OCI-M2 (cell line): ENCODE measurements around the gene PMAIP1.

Experiments
- DNase-seq: peaks from one replicate; lab custom pipeline; 2025; ENCODE audit not compliant: unreplicated experiment; lab: John Stamatoyannopoulos, UW

Gene PMAIP1

DNA sequence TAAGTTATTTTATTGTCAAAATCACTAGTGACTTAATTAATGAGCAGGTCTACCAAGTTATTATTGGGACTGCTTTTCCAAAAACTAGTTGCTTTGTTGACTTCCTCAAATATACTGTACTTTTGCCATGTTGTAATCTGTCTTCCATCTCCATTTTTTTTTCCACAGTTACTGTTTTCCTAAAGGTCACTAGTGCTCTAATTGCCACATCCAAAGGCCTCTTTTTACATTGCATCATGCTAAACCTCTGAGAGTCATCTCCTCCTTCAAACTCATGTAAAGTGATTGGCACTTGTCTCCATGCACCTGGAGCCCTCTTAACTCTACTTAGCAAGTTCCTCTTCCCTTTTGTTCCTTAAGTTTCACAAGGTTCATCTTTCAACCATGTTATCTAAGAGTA lies 11.8 kb downstream of the PMAIP1 start:
- DNase-seq, result no peak

DNA sequence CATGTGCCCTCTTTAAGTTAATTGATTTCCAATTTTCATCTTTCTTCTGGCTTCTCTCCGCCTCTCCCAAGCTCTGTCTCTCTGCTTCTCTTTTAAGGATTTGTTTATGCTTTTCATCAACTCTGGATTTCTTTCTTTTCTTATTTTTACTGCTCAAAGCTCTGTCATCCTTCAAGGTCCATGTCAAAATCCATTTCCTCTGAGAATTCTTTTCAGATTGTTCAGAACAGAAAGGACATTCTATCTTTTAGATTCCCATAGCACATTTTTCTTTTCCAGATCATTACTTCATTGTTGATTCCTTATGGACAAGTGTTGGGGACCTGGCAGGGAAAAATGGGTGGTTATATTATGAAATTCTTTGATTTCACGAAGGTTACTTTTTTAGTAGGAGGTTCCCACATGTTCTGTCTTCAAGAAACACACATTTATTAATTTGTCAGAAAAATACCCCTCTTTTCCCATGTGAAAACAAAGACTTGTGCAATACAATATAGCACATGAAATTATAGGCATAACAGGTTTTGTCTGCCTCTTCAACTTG lies 12.3 kb downstream of the PMAIP1 start:
- DNase-seq, result no peak

DNA sequence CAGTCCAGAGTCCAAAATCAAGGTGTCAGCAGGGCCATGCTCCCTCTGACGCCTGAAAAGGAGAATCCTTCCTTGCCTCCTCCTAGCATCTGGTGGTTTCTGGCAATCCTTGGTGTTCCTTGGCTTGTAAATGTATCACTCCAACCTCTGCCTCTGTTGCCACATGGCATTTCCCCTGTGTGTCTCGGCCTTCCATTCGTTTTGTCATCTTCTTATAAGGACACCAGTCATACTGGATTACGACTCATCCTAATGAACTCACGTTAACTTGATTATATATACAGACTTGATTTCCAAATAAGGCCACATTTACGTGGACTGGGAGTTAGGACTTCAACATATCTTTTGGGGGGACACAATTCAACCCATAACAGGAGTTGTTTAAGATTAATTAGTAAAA lies 15.8 kb downstream of the PMAIP1 start:
- DNase-seq, result no peak

DNA sequence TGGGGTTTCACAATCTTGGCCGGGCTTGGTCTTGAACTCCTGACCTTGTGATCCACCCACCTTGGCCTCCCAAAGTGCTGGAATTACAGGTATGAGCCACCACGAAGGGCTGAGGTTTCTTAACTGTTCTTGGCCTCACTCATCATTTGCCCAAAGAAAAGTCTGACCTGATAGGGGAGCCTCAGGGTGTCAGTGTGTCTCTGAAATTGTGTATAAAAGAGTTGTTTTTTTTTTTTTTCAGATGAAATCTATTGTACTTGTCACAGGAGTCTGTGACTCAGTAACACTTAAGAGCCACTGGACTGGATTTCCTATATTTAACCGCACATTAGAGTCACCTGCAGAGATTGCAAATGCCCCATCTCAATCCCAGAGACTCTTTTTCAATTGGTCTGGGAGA lies 16.9 kb downstream of the PMAIP1 start:
- DNase-seq, result no peak

DNA sequence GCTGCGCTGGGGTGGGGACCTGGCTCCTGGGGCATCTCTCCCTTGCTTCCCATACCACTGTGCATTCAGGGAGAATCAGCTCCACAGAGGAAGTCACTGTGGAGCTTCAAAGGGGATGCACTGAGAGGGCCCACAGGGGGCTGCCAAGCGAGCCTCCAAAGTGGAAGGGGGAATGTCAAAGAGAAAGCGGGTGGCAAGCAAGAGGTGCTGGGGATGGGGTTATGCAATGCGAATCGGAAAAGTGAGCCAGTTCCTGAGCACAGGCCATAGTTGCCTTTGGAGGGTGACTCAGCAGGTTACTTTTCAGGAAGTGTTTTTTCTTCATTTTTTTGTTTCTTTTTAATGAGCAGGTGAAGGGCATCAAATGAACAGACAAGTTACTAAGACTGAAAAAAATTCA lies 17.6 kb downstream of the PMAIP1 start:
- DNase-seq, result no peak

DNA sequence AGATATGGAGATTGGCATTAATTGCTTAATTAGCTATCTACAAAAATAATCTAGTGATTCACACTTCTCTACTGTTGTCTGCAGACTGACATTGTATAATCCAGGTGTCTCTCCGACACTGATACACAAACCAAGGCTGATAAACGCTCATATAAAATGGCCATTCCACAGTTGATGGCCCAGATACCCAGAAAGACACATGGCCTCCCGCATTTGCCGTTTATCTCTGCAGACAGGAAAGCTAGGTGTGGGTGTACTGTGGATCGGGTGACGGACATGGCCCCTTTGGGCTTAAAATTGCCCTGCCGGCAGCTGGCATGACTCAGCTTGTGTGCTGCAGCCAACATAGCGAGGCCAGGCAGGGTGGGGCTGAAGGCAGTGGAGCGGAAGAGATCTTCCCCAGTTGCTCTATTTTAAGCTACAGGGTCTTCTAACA lies 18.5 kb downstream of the PMAIP1 start:
- peak; percentile 15 for DNase-seq

DNA sequence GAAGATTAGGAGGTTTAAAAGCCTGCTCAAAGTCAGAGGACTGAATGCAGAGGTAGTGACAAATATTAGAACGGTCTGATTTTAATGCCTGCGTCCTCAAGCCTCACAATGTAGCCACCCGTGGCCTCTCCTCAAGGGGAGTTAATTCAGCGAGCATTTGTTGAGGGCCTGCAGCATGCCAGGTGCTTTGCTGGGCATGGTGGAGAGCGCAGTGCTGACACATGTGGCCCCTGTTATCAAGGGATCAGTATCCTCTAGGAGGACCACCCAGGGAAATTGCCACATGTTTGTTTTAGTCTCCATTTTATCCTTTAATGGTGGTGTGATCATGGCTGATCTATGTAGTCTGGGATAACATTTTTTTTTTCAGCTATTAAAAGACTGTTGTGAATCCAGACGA lies 19.2 kb downstream of the PMAIP1 start:
- no peak for DNase-seq

DNA sequence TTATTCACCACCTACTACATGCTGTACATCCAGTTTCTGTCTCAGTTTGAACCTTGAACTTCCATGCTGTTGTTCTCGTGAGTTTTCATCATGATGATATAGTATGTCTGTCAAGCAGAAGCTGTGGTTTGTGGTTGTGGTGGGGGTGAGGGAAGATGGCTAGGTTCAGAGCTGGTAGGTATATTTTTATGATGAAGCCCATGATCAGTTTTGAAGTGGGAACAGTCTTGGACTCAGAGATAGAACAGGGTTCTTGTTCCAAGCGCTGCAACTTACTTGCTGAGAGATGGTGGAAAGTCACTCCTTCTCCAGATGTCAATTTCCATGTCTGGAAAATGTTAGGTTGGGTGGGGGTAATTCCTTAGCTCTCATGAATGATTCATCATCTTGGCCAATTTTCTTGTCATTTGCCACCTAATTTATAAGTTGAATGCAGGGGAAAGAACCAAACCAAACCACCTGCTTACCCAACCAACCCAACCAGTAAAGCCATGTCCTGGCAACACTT lies 21.6 kb downstream of the PMAIP1 start:
- no peak for DNase-seq

DNA sequence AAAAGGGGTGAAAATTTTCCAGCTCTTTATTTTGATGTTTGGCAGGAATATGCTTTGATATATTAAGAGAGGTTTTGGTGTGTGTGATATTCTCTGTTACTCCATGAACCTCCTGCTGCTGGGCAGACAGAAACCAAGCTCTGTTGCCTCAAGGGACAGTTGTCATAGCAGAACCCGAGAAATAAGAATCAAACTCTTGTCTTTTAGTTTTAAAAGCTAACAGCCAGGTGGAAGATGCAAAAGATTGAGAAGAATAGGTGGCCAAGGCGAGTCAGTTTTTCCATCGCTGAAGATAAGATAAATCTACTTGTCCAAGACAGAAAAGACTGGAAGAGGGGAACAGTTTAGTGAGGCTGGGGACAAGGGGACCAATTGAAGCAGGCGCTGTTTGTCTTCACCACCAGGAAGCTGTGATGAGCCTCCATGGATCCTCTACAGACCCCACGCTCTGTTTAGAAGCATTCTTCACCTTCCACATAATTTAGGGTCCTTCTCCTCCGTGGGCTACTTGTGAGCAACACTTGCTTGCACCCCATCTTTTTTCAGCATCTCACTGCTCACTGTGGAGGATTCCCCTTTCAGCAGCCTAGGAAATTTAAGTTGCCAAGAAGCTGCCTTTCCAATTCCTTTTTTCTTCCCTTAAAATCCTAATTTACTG lies 23.9 kb downstream of the PMAIP1 start:
- no peak for DNase-seq

DNA sequence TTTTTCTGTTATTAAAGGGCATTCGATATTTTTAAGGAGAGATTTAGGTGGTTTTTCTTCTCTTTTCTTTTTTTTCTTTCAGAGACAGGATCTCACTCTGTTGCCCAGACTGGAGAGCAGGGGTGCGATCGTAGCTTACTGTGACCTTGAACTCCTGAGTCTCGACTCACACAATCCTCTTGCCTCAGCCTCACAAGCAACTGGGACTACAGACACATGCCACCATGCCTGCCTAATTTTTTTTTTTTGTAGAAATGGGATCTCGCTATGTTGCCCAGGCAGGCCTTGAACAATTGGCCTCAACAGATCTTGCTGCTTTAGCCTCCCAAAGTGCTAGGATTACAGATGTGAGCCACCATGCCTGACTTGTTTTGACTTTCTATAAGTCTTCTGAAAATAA lies 26.3 kb downstream of the PMAIP1 start:
- DNase-seq, result no peak

DNA sequence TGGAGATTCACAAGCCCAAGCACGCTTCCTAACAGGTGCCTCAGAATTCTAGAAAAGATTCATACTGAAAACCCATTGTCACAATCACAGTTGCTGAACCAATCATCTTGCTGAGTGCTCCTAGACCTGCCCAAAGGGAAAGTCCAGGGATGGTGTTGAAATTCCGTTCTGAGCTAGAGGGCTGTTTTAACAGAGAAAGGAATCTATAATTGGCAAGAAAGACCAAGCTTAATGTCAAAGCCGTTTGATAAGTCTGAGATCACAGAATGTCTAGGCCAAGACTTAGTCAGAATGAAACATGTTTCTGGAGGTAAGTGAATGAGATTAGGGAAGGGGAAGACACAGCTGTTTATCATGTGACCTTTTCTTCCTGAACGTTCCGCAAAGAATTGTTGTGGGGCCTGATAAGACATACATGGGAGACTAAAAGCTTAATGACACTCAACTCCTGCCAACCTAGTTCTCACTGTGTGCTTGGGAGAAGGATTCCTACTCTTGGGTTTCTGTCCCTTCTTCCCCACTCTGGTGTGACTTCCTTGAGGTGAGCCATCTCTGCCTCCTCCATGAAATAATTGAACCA lies 27.5 kb downstream of the PMAIP1 start:
- no peak for DNase-seq

DNA sequence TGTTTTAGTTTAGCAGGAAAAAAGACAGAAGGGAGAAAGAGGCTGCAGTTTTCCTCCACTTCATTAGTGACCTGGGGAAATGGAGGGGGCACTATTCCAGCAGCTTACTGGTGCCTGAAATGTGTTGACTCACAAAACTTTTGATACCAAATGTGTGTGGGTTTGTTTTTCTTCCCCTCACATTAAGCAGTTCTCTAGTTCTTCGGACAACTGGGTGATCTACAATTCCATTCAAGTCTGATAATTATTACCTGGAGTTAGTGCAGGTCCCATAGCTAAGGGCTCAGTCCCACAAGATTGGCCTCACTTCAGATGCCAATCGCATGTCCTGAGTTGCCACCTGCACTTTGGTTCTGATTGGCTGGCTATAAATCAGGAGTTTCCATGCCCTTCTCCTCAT lies 28.4 kb downstream of the PMAIP1 start:
- DNase-seq, result no peak

DNA sequence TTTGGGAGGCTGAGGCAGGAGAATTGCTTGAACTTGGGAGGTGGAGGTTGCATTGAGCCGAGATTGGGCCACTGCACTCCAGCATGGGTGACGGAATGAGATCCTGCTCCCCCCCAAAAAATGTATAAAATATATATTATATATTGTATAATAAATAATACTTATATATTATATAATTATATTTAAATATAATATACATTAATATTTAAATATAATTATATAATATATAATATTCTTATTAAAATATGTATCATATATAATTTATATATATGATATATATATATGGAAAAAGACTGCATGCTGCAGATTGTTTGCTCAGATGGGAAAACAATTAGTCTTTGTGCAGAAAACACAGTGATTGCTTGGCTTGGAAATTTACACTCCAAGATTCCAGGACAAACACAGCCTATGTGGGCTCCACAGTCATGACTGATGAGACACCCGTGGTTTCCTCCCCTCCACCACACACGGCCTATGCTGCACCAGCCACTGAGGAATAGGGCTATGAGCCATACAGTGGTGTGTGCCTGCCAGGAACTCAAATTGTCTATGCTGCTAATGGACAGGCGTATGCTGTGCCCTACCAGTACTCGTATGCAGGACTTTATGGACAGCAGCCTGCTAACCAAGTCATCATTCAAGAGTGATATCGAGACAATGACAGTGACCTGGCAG lies 30.0 kb downstream of the PMAIP1 start:
- DNase-seq, result no peak

DNA sequence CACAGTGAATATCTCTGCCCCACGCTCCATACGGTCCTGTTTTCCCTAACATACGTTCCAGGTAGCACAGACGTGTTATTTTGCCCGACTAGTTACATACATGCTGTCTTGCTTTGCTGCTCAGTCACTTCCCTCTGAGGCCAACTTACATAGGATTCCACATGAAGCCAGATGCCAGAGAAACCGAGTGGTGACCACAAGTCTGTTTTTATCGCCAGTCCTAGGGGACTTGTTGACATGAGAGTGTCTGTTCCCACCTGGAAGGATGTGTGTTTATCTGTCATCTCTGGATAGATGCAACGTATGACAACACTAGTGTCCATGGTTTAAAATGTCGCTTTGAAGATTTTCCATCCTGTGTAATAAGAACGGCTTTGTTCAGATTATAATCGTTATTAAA lies 32.6 kb downstream of the PMAIP1 start:
- DNase-seq, result no peak

DNA sequence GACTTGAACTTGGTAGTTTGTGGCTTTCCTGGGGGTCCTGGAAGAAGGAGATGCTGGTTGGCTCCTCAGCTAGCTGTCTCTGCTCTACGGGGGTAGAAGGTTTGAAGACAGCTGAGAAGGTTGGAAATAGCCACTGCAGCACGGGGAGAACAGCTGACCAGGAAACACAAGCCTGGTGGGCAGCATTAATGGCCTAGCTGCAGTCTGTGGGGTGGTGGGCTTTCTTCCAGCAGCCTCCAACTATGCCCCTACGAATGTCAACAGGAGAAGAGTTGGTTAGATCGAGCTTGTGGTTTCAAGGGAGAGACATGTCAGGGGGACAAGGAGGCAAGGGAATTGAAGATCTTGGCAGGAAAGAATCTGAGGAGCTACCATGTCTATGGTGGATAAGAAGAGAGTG lies 38.9 kb downstream of the PMAIP1 start:
- no peak for DNase-seq

DNA sequence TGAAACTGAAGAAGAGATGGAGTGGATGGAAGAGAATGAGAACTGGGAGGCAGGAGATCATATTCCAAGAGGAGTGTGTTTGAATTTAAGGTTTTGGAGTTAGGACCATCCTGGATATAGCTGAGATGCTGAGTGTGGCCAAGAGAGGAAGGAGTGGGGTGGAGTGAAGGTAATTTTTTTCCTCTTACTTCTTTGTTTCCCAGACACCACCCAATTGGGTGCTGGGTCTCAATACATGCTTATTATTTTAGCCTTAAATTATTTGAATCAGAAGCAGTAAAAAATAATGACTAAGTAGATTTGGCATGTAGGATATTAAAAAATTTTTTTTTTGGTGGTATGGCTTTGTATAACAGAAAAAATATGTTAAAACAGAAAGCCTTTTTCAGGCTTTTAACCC lies 39.3 kb downstream of the PMAIP1 start:
- no peak for DNase-seq

DNA sequence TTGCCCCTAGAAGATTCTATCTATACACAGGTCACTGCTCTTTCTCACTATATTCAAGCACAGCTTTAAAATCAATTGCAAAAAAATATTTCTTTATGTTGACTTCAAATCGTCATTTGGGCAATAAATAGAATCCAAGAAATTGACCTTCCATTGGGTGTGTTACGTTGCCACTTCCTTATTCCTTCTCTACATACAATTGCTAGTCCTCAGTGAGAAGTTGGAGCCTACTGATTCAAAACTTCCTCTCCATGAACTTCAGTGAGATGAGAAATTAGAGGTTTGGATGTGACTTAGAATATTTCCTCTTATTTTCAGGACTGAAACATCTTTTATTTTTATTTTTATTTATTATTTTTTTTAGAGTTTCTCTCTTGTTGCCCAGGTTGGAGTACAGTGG lies 40.3 kb downstream of the PMAIP1 start:
- no peak for DNase-seq

DNA sequence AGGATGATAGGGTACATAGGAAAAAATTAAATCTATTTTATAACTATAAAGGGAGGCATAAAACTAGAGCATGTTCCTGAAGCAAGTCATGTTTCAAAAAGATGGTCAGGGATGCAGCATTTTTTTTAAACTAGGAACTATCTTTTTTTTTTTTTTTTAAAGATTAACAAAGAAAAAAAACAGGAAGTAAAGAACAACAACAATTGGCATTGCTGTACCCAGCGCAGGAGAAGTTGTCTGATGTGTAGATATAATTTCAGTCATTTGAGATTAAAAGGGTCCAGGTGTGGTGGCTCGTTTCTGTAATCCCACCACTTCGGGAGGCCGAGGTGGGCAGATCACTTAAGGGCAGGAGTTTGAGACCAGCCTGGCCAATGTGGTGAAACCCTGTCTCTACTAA lies 41.5 kb downstream of the PMAIP1 start:
- DNase-seq, result no peak

DNA sequence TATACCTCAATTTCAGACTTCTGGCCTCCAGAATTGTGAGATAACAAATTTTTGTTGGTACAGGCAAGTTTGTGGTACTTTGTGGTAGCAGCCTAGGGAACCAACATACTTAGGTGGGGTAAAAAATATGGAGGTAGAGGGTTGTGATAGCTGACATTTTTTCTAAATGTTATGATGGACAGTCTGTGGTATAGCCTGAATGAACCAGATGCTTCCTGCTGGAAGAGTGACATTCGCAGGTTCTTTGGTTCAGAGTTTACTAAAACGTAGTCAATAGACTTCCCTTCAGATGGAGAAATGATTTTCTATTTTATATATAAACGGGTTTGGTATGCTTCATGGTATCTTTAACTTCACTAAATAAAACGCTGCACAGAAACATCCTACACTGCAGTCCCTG lies 42.8 kb downstream of the PMAIP1 start:
- DNase-seq, result no peak

DNA sequence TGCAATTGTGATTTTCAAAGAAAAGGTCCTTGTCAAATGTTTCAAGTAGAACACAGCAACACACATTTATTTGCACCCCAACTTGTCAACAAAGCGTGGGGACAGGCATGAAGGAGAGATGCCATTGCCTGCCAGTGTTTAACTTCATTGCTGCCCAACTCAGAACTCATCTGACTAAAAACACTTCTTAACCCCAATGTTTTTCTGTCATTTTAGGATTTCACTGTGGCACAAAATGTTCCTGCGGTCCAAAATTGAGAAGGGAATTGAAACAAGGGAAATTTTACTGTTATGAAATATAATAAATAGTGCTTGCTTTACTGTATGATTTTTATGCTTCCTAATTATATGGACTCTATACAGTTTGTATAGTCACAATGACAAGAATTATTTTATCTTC lies 45.7 kb downstream of the PMAIP1 start:
- DNase-seq, result no peak

DNA sequence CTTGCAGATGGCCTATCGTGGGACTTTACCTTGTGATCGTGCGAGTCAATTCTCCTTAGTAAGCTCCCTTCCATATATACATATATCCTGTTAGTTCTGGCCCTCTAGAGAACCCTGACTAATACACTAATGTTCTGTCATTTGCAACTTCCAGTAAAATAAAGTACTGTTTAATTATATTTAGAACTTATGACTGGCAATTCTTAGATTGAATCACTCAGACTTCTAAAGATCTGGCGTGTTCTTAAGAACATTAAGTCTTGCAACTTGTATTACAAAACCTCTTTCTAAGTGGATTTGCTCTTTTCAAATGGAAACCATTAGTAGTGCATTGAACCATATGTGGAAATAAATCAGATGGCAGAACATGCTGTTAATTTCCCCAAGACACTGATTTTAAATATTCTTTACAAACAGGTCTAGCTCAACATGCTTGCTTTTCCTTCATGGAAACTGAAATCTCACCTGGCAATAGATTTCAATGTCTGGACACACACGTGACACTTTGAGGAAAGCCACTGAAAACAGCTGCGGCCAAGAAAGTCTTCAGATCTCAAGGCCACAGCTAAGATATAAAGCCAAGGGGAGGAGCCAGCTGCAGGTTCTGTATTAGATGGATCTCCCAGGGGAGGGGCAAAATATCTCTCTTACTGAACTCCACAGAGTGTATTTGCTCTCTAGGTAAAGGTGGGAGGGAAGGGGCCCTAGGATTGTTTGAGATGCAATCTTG lies 50.6 kb downstream of the PMAIP1 start:
- no peak for DNase-seq

DNA sequence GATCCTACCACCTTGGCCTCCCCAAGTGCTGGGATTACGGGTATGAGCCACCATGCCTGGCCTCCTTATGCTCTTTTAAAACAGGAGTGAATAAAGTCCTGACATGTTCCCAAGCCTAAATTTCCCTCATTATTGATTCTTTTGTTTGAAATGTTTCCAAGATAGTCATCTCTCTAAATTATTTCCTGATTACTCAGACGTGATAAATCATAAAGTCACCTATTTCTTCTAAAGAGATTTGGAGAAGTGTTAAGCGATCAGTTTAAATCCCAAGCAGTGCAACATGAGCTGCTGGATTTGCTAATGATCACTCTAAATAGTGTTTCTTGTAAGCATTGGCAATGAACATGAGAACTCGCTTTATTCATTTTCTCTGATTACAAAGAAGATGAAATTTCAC lies 51.8 kb downstream of the PMAIP1 start:
- no peak for DNase-seq
